ENCODE data around the gene COL15A1.
A peak's percentile ranks its signal among the peaks of the same experiment; 100 is the strongest.

Gene COL15A1

GRCh38 chr9:98913044-98913443, 30.7 kb upstream of the COL15A1 start:
- in situ Hi-C loops (cut with HindIII; ENCODE audit: low sequenced_read_pairs): no loop called here
- no peak for DNase-seq (ENCODE audit: low read depth, low spot score)
- no peak overlapping the region for H3K4me3 ChIP-seq (ENCODE audit: low read depth, low read length)
- no peak for TF ChIP-seq CTCF (IDR thresholded peaks at IDR 0.05; ENCODE audit: low read depth, low read length)

- in situ Hi-C loops (cut with HindIII; ENCODE audit: low sequenced_read_pairs): no loop called here
- no peak overlapping the region for H3K4me3 ChIP-seq (ENCODE audit: low read depth, low read length)
- TF ChIP-seq CTCF (IDR thresholded peaks at IDR 0.05; ENCODE audit: low read depth, low read length): no peak
- DNase-seq (ENCODE audit: low read depth, low spot score): no peak
Observed at GRCh38 chr9:98913705-98914104, 30.0 kb upstream of the COL15A1 start.

GRCh38 chr9:98915599-98915998, 28.1 kb upstream of the COL15A1 start:
- TF ChIP-seq CTCF (IDR thresholded peaks at IDR 0.05; ENCODE audit: low read depth, low read length): no peak
- no peak for DNase-seq (ENCODE audit: low read depth, low spot score)
- in situ Hi-C loops (cut with HindIII; ENCODE audit: low sequenced_read_pairs): no loop called here
- no peak overlapping the region for H3K4me3 ChIP-seq (ENCODE audit: low read depth, low read length)

GRCh38 chr9:98916660-98917059, 27.0 kb upstream of the COL15A1 start:
- in situ Hi-C loops (cut with HindIII; ENCODE audit: low sequenced_read_pairs): no loop called here
- peak; percentile 58 for DNase-seq (ENCODE audit: low read depth, low spot score)
- no peak overlapping the region for H3K4me3 ChIP-seq (ENCODE audit: low read depth, low read length)
- no peak for TF ChIP-seq CTCF (IDR thresholded peaks at IDR 0.05; ENCODE audit: low read depth, low read length)

GRCh38 chr9:98917746-98918487, 25.8 kb upstream of the COL15A1 start:
- no peak for TF ChIP-seq CTCF (IDR thresholded peaks at IDR 0.05; ENCODE audit: low read depth, low read length)
- no peak for DNase-seq (ENCODE audit: low read depth, low spot score)
- in situ Hi-C loops (cut with HindIII; ENCODE audit: low sequenced_read_pairs): no loop called here
- H3K4me3 ChIP-seq (ENCODE audit: low read depth, low read length): no peak overlapping the region

GRCh38 chr9:98921732-98922131, 22.0 kb upstream of the COL15A1 start:
- no peak overlapping the region for H3K4me3 ChIP-seq (ENCODE audit: low read depth, low read length)
- in situ Hi-C loops (cut with HindIII; ENCODE audit: low sequenced_read_pairs): no loop called here
- no peak for TF ChIP-seq CTCF (IDR thresholded peaks at IDR 0.05; ENCODE audit: low read depth, low read length)
- no peak for DNase-seq (ENCODE audit: low read depth, low spot score)
